Measurements from ENCODE around the gene THOP1. TPM values are rescaled to one million over a fixed set of nuclear protein-coding genes. Genes with fewer than 3 reads are reported as not detected.

THOP1 gene
- total and polyA plus RNA-seq, 7 donors = 23.2 to 97.0 (median 39.8) TPM

DNA sequence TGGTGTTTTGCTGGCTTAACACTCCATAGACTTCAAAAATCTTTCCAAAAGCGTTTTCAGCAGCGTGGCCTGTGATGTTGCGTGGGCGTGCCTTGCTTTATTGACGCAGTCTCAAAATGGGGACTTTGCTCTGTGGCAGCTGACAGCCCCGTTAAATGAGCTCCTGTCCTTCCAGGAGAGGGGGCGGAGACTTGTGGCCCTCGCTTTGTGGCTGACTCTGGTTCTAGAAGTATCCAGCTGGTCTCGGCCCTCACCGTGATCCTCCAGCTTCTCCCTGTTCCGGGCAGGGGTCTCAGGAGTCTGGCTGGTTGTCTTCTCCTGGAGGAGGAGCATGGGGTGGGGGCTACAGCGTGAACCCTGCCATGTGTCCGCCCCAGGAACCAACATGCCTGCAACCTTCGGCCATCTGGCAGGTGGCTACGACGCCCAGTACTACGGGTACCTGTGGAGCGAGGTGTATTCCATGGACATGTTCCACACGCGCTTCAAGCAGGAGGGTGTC, 26.0 kb downstream of the THOP1 start:
- peaks cover 0 to 68% (median 25%) of the 10 kb centered on the region in 4 donors for H3K36me3 ChIP-seq
- TF ChIP-seq EP300 (IDR thresholded peaks at IDR 0.05) (no peak), POLR2A (IDR thresholded peaks at IDR 0.05) (no peak), POLR2AphosphoS5 (IDR thresholded peaks at IDR 0.05) (no peak)
- TF ChIP-seq, protein P1, sequence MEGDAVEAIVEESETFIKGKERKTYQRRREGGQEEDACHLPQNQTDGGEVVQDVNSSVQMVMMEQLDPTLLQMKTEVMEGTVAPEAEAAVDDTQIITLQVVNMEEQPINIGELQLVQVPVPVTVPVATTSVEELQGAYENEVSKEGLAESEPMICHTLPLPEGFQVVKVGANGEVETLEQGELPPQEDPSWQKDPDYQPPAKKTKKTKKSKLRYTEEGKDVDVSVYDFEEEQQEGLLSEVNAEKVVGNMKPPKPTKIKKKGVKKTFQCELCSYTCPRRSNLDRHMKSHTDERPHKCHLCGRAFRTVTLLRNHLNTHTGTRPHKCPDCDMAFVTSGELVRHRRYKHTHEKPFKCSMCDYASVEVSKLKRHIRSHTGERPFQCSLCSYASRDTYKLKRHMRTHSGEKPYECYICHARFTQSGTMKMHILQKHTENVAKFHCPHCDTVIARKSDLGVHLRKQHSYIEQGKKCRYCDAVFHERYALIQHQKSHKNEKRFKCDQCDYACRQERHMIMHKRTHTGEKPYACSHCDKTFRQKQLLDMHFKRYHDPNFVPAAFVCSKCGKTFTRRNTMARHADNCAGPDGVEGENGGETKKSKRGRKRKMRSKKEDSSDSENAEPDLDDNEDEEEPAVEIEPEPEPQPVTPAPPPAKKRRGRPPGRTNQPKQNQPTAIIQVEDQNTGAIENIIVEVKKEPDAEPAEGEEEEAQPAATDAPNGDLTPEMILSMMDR (IDR thresholded peaks at IDR 0.05) = no peak
- WGBS, 2 donors = 48 to 86% methylated on average over 20 of the region's 20 CpGs
- no peak overlapping the region for H3K4me3 ChIP-seq
- DNase-seq = no peak
- intact Hi-C loops (cut with DNase I) = no loop called here
- no peak overlapping the region for H3K27ac ChIP-seq
- no peaks in the 10 kb centered on the region for H3K4me1 ChIP-seq
- H3K9me3 ChIP-seq = no peaks in the 10 kb centered on the region
- H3K27me3 ChIP-seq = no peaks in the 10 kb centered on the region

DNA sequence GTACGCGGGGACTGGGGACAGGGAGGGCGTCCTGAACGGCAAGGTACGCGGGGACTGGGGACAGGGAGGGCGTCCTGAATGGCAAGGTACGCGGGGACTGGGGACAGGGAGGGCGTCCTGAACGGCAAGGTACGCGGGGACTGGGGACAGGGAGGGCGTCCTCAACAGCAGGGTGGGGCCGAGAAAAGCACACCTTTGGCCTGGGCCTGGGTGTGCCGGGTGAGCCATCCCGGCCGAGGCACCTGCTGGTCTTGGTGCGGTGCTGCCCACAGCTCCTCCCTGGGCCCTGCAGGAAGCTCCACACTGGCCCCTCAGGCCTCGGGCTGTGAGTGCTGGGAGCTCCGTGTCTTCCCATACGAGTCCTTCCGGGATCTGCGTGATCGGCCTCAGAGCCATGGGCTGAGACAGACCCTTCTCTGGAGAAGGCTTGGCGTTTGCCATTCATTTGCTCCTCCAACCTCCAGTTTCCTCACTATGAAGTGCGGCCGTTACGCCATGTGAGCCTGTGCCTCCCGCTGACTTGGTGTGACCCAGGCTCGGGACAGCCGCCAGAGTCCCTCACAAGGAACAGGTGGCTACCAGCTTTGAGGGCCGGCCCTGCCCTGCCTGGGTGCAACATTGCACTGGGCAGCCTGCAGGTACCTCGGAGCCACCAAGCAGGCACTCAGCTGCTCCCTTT, 26.6 kb downstream of the THOP1 start:
- 45 to 84% methylated on average over 34 of the region's 34 CpGs for WGBS, 2 donors
- Histone ChIP-seq H3K36me3 (peaks cover 0 to 63% (median 24%) of the 10 kb centered on the region in 4 donors), H3K27me3 (no peaks in the 10 kb centered on the region), H3K27ac (no peak overlapping the region), H3K9me3 (no peaks in the 10 kb centered on the region), H3K4me1 (no peaks in the 10 kb centered on the region), H3K4me3 (no peak overlapping the region)
- TF ChIP-seq, protein P1 (IDR thresholded peaks at IDR 0.05) = no peak
- TF ChIP-seq POLR2A (IDR thresholded peaks at IDR 0.05) = no peak
- no peak for TF ChIP-seq EP300 (IDR thresholded peaks at IDR 0.05)
- no peak for TF ChIP-seq POLR2AphosphoS5 (IDR thresholded peaks at IDR 0.05)
- no peak for DNase-seq
- intact Hi-C loops (cut with DNase I) = no loop called here

DNA sequence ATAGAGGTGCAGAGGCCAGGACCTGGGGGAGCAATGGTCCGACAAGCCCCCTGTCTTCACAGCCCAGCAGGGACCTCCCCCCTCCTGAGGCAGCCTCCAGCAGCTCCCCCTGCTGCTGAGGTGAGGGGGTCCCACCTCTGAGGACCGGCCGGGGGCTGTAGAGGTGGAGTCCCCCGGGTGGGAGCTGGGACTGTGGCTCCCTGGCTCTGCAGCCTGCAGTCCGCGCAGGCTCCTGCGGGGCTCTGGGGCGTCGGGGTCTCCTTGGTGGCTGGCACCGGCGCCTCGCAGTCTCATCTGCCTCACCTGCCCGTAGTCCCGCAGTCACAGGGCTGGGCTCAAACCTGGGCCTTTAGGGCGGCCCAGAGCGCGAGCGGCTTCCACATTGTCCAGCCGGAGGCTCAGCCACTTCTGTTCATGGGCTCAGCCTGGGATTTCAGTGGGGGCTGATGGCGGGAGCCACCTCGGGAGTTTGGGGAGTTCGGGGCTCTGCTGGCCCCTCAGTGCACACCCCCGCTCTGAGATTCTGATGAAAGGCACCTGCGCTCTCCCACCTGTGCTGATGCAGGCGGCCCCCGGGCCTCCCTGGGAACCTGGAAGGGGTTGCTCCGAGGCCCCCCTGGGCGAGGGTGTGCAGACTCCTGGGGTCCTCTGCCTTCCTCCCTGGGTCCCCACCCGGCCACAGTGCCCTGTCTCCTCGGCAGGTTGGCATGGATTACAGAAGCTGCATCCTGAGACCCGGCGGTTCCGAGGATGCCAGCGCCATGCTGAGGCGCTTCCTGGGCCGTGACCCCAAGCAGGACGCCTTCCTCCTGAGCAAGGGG, 27.3 kb downstream of the THOP1 start:
- intact Hi-C loops (cut with DNase I) = no loop called here
- Histone ChIP-seq H3K36me3 (peaks cover 0 to 56% (median 20%) of the 10 kb centered on the region in 4 donors), H3K4me3 (no peak overlapping the region), H3K9me3 (no peaks in the 10 kb centered on the region), H3K27ac (no peak overlapping the region), H3K27me3 (no peaks in the 10 kb centered on the region), H3K4me1 (no peaks in the 10 kb centered on the region)
- 93 to 95% methylated on average over 37 of the region's 37 CpGs for WGBS, 2 donors
- DNase-seq = no peak
- TF ChIP-seq, protein P1 (IDR thresholded peaks at IDR 0.05) = no peak
- TF ChIP-seq POLR2A (IDR thresholded peaks at IDR 0.05) (no peak), POLR2AphosphoS5 (IDR thresholded peaks at IDR 0.05) (no peak), EP300 (IDR thresholded peaks at IDR 0.05) (no peak)

DNA sequence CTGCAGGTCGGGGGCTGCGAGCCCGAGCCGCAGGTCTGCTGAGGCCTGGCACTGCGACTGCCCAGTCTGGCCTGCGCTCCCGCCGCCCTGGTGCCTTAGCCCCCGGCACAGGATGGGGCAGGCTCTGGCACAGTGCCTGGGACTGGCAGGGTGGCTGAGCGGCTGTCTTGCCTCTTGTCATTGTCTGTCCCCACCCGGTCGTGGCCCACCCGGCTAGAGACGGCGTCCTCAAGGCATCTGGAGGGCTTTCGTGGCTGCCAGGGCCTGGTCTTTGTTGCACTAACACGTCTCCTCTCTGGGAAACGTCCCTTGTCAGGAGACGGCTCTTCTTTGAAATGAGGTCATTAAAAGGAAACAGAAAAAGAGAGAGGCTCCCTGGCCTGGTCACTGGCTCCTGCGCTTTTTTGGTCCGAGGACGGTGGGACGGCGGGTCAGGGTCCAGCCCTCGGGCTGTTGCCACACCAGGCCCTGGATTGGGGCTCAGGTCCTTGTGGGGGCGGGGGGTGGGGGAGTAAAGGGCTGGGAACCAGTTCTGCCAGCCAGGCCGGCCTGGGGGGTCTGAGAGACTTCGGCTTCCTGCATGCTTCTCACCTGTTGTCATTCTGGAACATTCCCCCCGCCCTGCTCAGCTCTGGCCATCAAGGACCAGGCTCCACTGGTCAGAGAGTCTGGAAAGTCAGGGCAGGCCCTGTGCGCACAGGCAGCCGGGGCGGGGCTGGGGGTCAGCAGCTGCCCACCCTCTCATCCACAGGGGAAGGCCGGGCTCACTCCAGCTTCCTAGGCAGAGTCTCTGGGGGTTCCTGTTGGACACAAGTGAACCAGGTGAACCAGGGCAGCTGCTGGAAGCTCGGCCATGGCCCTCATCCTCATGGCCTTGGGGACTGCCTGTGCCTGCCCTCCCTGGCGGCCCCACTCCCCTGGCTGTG, 28.2 kb downstream of the THOP1 start:
- Histone ChIP-seq H3K9me3 (no peaks in the 10 kb centered on the region), H3K27me3 (no peaks in the 10 kb centered on the region), H3K36me3 (peaks cover 0 to 47% (median 14%) of the 10 kb centered on the region in 4 donors), H3K27ac (no peak overlapping the region), H3K4me3 (no peak overlapping the region), H3K4me1 (no peaks in the 10 kb centered on the region)
- intact Hi-C loops (cut with DNase I) = no loop called here
- no peak for DNase-seq
- 93 to 94% methylated on average over 35 of the region's 35 CpGs for WGBS, 2 donors
- TF ChIP-seq, protein P1 (IDR thresholded peaks at IDR 0.05) = no peak
